ENCODE results near the gene STAC3.
A peak's percentile ranks its signal among the peaks of the same experiment; 100 is the strongest.

STAC3 gene

GRCh38 chr12:57223191-57224165 lies 27.5 kb downstream of the STAC3 start:
- no peak for DNase-seq (ENCODE audit: low read depth in 3 of 3)

GRCh38 chr12:57222286-57223190 lies 28.4 kb downstream of the STAC3 start:
- DNase-seq (ENCODE audit: low read depth in 3 of 3) = no peak

- DNase-seq (ENCODE audit: low read depth in 3 of 3) = no peak
Observed at GRCh38 chr12:57221169-57221917, 29.6 kb downstream of the STAC3 start.

GRCh38 chr12:57220770-57221168 lies 30.2 kb downstream of the STAC3 start:
- no peak for DNase-seq (ENCODE audit: low read depth in 3 of 3)

GRCh38 chr12:57219993-57220754 lies 30.8 kb downstream of the STAC3 start:
- no peak for DNase-seq (ENCODE audit: low read depth in 3 of 3)

GRCh38 chr12:57219205-57219992 lies 31.6 kb downstream of the STAC3 start:
- DNase-seq (ENCODE audit: low read depth in 3 of 3) = no peak

GRCh38 chr12:57218030-57218853 lies 32.7 kb downstream of the STAC3 start:
- DNase-seq (ENCODE audit: low read depth in 3 of 3) = no peak

- no peak for DNase-seq (ENCODE audit: low read depth in 3 of 3)
Observed at GRCh38 chr12:57216921-57217879, 33.8 kb downstream of the STAC3 start.

- peak in 1 of 3 experiments; percentile 61 for DNase-seq (ENCODE audit: low read depth in 3 of 3)
Observed at GRCh38 chr12:57216014-57216911, 34.7 kb downstream of the STAC3 start, which contains the start of gene NXPH4. Gene NXPH4, plus strand, starts transcription at chr12:57216794. Its CDS starts 176 bp downstream, at chr12:57216970.

- no peak for DNase-seq (ENCODE audit: low read depth in 3 of 3)
Observed at GRCh38 chr12:57215668-57216013, 35.3 kb downstream of the STAC3 start.

GRCh38 chr12:57215065-57215464 lies 35.9 kb downstream of the STAC3 start:
- no peak for DNase-seq (ENCODE audit: low read depth in 3 of 3)

GRCh38 chr12:57214398-57214781 lies 36.6 kb downstream of the STAC3 start:
- DNase-seq (ENCODE audit: low read depth in 3 of 3) = peak in 2 of 3 experiments; percentile 52 to 69

GRCh38 chr12:57213763-57214397 lies 37.1 kb downstream of the STAC3 start:
- DNase-seq (ENCODE audit: low read depth in 3 of 3) = no peak

- DNase-seq (ENCODE audit: low read depth in 3 of 3) = peak; percentile 66 to 85 (median 74)
Observed at GRCh38 chr12:57213058-57213715, 37.8 kb downstream of the STAC3 start.

- DNase-seq (ENCODE audit: low read depth in 3 of 3) = no peak
Observed at GRCh38 chr12:57212701-57213057, 38.3 kb downstream of the STAC3 start.

All from stimulated activated CD4-positive, alpha-beta T cell treated with anti-CD3 and anti-CD28 coated beads, TNF-alpha, amount 100 ng/mL, for 24 hours (primary cell).